GM20000 (cell line): ENCODE results near the gene CAMTA1.
"Not testable (repeated sequence)": the region's sequence is repeated elsewhere in the genome, so short reads cannot be mapped to it uniquely, and the experiment has no call there.

Experiments
- DNase-seq: peaks from one replicate; pipeline ENCODE4 v3.0.0; 2012; ENCODE audit warnings: low spot score
- TF ChIP-seq, protein P1 (sequence below): IDR thresholded peaks from 2 replicates; pipeline ENCODE4 v1.5.1; 2012; ENCODE audit warnings: mild to moderate bottlenecking, control low read depth; ENCODE audit errors: extremely low read depth, missing control alignments

Gene CAMTA1, protein sequence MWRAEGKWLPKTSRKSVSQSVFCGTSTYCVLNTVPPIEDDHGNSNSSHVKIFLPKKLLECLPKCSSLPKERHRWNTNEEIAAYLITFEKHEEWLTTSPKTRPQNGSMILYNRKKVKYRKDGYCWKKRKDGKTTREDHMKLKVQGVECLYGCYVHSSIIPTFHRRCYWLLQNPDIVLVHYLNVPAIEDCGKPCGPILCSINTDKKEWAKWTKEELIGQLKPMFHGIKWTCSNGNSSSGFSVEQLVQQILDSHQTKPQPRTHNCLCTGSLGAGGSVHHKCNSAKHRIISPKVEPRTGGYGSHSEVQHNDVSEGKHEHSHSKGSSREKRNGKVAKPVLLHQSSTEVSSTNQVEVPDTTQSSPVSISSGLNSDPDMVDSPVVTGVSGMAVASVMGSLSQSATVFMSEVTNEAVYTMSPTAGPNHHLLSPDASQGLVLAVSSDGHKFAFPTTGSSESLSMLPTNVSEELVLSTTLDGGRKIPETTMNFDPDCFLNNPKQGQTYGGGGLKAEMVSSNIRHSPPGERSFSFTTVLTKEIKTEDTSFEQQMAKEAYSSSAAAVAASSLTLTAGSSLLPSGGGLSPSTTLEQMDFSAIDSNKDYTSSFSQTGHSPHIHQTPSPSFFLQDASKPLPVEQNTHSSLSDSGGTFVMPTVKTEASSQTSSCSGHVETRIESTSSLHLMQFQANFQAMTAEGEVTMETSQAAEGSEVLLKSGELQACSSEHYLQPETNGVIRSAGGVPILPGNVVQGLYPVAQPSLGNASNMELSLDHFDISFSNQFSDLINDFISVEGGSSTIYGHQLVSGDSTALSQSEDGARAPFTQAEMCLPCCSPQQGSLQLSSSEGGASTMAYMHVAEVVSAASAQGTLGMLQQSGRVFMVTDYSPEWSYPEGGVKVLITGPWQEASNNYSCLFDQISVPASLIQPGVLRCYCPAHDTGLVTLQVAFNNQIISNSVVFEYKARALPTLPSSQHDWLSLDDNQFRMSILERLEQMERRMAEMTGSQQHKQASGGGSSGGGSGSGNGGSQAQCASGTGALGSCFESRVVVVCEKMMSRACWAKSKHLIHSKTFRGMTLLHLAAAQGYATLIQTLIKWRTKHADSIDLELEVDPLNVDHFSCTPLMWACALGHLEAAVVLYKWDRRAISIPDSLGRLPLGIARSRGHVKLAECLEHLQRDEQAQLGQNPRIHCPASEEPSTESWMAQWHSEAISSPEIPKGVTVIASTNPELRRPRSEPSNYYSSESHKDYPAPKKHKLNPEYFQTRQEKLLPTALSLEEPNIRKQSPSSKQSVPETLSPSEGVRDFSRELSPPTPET (N-terminal part only)

DNA sequence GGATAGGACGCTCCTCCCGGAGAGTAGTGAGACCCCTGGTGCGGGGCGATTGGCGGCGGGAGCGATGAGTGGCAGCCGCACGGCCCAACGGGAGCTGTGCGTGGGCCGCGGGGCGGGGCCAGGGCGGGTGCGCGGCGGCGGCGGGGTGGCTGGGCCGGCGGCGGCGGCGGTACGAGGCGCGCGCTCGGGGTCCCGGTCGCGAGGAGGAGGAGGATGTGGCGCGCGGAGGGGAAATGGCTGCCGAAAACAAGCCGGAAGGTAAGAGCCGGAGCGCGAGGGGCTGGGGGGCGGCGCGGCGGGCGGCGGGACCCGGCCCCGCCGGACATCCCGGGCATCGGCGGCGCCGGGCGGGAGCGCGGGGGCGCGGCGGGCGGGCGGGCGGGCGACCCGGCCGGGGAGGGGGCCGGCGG is at the start of gene CAMTA1:
Gene CAMTA1, plus strand, starts transcription at position 137 of the 410 bp plus-strand sequence. Its CDS starts 77 bp downstream, at position 214.
- TF ChIP-seq, protein P1, sequence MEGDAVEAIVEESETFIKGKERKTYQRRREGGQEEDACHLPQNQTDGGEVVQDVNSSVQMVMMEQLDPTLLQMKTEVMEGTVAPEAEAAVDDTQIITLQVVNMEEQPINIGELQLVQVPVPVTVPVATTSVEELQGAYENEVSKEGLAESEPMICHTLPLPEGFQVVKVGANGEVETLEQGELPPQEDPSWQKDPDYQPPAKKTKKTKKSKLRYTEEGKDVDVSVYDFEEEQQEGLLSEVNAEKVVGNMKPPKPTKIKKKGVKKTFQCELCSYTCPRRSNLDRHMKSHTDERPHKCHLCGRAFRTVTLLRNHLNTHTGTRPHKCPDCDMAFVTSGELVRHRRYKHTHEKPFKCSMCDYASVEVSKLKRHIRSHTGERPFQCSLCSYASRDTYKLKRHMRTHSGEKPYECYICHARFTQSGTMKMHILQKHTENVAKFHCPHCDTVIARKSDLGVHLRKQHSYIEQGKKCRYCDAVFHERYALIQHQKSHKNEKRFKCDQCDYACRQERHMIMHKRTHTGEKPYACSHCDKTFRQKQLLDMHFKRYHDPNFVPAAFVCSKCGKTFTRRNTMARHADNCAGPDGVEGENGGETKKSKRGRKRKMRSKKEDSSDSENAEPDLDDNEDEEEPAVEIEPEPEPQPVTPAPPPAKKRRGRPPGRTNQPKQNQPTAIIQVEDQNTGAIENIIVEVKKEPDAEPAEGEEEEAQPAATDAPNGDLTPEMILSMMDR: no peak
- DNase-seq: no peak

DNA sequence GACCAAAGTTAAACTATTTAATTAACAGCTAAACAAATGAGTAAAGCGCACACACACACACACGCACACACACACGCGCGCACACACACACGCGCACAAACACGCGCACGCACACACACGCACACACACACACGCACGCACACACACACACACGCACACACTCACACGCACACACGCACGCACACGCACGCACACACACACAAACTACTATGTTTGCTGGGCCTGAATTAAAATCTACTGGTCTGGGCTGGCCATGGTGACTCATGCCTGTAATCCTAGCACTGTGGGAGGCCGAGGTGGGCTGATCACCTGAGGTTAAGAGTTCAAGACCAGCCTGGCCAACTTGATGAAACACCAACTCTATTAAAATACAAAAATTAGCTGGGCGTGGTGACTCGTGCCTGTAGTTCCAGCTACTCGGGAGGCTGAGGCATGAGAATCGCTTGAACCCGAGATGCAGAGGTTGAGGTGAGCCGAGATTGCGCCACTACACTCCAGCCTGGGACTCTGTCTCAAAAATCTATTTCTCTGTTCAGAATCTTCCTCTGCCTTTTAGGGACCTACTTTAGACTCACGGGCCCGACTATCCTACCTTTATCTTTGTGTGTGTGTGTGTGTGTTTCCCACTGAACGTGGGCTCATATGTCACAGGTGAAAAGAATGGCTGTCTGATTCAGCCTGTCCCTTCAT is 46.1 kb upstream of the CAMTA1 start:
- DNase-seq: no peak
- TF ChIP-seq, protein P1: no peak

DNA sequence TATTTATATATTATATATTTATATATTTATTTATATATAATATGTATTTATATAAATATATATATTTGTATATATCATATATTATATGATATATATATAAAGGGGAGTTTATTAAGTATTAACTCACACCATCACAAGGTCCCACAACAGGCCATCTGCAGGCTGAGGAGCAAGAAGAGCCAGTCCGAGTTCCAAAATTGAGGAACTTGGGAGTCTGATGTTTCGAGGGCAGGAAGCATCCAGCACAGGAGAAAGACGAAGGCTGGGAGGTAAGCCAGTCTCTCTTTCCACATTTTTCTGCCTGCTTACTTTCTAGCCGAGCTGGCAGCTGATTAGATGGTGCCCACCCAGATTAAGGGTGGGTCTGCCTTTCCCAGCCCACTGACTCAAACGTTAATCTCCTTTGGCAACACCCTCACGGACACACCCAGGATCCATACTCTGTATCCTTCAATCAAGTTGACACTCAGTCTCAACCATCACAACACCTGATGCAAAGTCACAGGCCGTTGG is 42.5 kb upstream of the CAMTA1 start:
- not testable (repeated sequence) for DNase-seq

DNA sequence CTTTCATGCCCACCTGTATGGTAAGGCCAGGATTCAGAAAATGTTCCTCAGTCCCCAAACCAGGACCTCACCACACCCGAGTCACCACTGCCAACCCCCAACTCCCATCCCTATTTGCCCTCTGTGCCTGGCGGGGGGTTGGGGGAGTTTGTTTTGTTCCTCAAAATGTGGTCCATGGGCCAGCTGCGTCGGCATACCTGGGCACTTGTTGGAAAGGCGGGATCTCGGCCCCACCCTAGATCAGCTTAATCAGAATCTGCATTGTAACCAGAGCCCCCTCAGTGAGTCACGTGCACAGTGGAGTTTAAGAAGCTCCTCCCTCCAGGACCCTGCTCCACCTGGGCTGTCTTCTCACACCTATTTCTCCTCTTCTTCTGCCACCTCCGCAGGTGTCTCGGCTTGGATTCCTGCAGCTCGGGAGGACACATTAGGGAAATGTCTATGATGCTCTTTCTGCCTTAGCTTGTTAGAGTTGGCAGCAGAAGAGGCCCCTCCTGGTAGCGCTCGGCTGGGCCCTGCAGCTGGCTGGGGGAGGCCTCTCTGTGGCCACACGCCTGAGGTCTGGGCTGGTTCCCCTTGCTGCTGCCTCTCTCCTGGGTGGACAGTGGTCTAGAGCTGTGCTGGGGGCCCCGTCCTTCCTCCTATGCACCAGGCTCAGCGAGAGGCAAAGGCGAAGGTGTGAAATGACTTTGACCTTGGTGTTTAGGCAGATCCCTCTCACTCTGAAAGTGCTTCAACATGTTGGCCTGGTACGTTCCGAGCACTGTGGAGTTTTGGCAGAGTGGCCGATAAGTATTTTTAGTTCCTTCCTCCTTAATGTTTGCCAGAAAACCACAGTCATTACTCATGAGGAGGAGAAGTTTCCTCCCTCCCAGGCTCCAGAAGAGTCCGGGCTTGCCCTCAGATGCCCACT is 41.8 kb upstream of the CAMTA1 start:
- TF ChIP-seq, protein P1: no peak
- DNase-seq: peak; percentile 38

DNA sequence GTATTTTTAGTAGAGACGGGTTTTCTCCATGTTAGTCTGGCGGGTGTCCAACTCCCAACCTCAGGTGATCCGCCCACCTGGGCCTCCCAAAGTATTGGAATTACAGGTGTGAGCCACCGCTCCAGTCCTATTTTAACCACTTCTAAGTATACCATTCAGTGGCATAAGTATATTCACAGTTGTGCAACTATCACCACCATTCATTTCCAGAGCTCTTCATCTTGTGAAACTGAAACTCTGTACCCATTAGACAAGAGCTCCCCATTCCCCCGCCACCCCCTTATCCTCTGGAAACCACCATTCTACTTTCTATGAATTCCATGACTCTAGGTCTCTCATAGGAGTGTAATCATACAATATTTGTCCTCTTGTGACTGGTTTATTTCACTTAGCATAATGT is 40.2 kb upstream of the CAMTA1 start:
- TF ChIP-seq, protein P1: no peak
- no peak for DNase-seq

DNA sequence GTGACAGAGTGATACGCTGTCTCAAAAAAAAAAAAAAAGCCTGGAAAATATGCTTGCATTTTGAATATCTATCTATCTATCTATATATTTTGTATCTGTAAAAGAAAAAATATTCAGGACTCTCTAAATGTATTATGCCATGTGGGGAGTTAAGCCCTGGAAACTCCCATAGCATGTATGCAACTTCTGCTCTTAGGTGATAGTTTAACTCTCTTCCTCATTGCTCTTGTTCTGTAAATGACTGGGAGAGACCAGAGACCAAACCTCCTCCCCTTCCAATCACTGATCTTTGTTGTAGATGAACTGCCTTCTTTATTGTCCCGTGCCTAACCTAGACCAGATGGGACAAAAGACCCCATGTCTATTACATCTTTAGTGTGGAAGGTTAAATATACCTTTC is 37.6 kb upstream of the CAMTA1 start:
- no peak for DNase-seq
- TF ChIP-seq, protein P1: no peak
